ENCODE results near the gene EXOC6B. TPM values are rescaled to one million over a fixed set of nuclear protein-coding genes. Genes with fewer than 3 reads are reported as not detected.

EXOC6B gene
- polyA plus RNA-seq, 1 donor = 11.5 TPM

- Histone ChIP-seq H3K9me3 (ENCODE audit: control insufficient read depth, low read depth, low read length) (peaks cover 18% of the 10 kb centered on the region), H3K4me3 (ENCODE audit: low read length) (peak overlapping the region; percentile 27), H3K4me1 (ENCODE audit: control insufficient read depth, insufficient read depth, low read length) (peaks cover 41% of the 10 kb centered on the region), H3K27ac (ENCODE audit: low read length) (no peak overlapping the region), H3K36me3 (ENCODE audit: control insufficient read depth, insufficient read depth, low read length) (no peaks in the 10 kb centered on the region), H3K27me3 (ENCODE audit: control insufficient read depth, insufficient read depth, low read length) (peaks cover 78% of the 10 kb centered on the region)
- DNase-seq = no peak
- no CpG with 5 or more reads among the region's 33 CpGs for WGBS (ENCODE audit: insufficient coverage, low lambda C conversion rate)
Observed at GRCh38 chr2:72145658-72146329, 680.0 kb downstream of the EXOC6B start.

- H3K4me1 ChIP-seq (ENCODE audit: control insufficient read depth, insufficient read depth, low read length) = peaks cover 41% of the 10 kb centered on the region
- peak overlapping the region; percentile 43 for H3K4me3 ChIP-seq (ENCODE audit: low read length)
- peak in 1 of 2 donors; percentile 57 for DNase-seq
- H3K36me3 ChIP-seq (ENCODE audit: control insufficient read depth, insufficient read depth, low read length) = no peaks in the 10 kb centered on the region
- no CpG with 5 or more reads among the region's 29 CpGs for WGBS (ENCODE audit: insufficient coverage, low lambda C conversion rate)
- peaks cover 78% of the 10 kb centered on the region for H3K27me3 ChIP-seq (ENCODE audit: control insufficient read depth, insufficient read depth, low read length)
- H3K9me3 ChIP-seq (ENCODE audit: control insufficient read depth, low read depth, low read length) = peaks cover 18% of the 10 kb centered on the region
- no peak overlapping the region for H3K27ac ChIP-seq (ENCODE audit: low read length)
Observed at GRCh38 chr2:72145289-72145657, 680.6 kb downstream of the EXOC6B start.

GRCh38 chr2:72144632-72145288 lies 681.1 kb downstream of the EXOC6B start:
- no peaks in the 10 kb centered on the region for H3K36me3 ChIP-seq (ENCODE audit: control insufficient read depth, insufficient read depth, low read length)
- peaks cover 37% of the 10 kb centered on the region for H3K4me1 ChIP-seq (ENCODE audit: control insufficient read depth, insufficient read depth, low read length)
- H3K4me3 ChIP-seq (ENCODE audit: low read length) = peak overlapping the region; percentile 43
- no peak overlapping the region for H3K27ac ChIP-seq (ENCODE audit: low read length)
- H3K27me3 ChIP-seq (ENCODE audit: control insufficient read depth, insufficient read depth, low read length) = peaks cover 73% of the 10 kb centered on the region
- peaks cover 18% of the 10 kb centered on the region for H3K9me3 ChIP-seq (ENCODE audit: control insufficient read depth, low read depth, low read length)
- DNase-seq = peak in 1 of 2 donors; percentile 61
- no CpG with 5 or more reads among the region's 63 CpGs for WGBS (ENCODE audit: insufficient coverage, low lambda C conversion rate)

GRCh38 chr2:72144274-72144631 lies 681.6 kb downstream of the EXOC6B start:
- no CpG with 5 or more reads among the region's 23 CpGs for WGBS (ENCODE audit: insufficient coverage, low lambda C conversion rate)
- H3K4me3 ChIP-seq (ENCODE audit: low read length) = peak overlapping the region; percentile 43
- peaks cover 18% of the 10 kb centered on the region for H3K9me3 ChIP-seq (ENCODE audit: control insufficient read depth, low read depth, low read length)
- H3K4me1 ChIP-seq (ENCODE audit: control insufficient read depth, insufficient read depth, low read length) = peaks cover 37% of the 10 kb centered on the region
- no peak overlapping the region for H3K27ac ChIP-seq (ENCODE audit: low read length)
- no peak for DNase-seq
- H3K36me3 ChIP-seq (ENCODE audit: control insufficient read depth, insufficient read depth, low read length) = no peaks in the 10 kb centered on the region
- H3K27me3 ChIP-seq (ENCODE audit: control insufficient read depth, insufficient read depth, low read length) = peaks cover 68% of the 10 kb centered on the region

- peak in 1 of 2 donors; percentile 34 for DNase-seq
- no peaks in the 10 kb centered on the region for H3K36me3 ChIP-seq (ENCODE audit: control insufficient read depth, insufficient read depth, low read length)
- WGBS (ENCODE audit: insufficient coverage, low lambda C conversion rate) = no CpG with 5 or more reads among the region's 65 CpGs
- peaks cover 38% of the 10 kb centered on the region for H3K4me1 ChIP-seq (ENCODE audit: control insufficient read depth, insufficient read depth, low read length)
- no peak overlapping the region for H3K27ac ChIP-seq (ENCODE audit: low read length)
- peaks cover 63% of the 10 kb centered on the region for H3K27me3 ChIP-seq (ENCODE audit: control insufficient read depth, insufficient read depth, low read length)
- H3K4me3 ChIP-seq (ENCODE audit: low read length) = peak overlapping the region; percentile 3
- peaks cover 18% of the 10 kb centered on the region for H3K9me3 ChIP-seq (ENCODE audit: control insufficient read depth, low read depth, low read length)
Observed at GRCh38 chr2:72143441-72144273, 682.2 kb downstream of the EXOC6B start.

GRCh38 chr2:72142570-72143440 lies 683.0 kb downstream of the EXOC6B start:
- peak; percentile 57 to 77 for DNase-seq
- H3K27ac ChIP-seq (ENCODE audit: low read length) = no peak overlapping the region
- H3K9me3 ChIP-seq (ENCODE audit: control insufficient read depth, low read depth, low read length) = peaks cover 18% of the 10 kb centered on the region
- peaks cover 57% of the 10 kb centered on the region for H3K27me3 ChIP-seq (ENCODE audit: control insufficient read depth, insufficient read depth, low read length)
- peaks cover 47% of the 10 kb centered on the region for H3K4me1 ChIP-seq (ENCODE audit: control insufficient read depth, insufficient read depth, low read length)
- peak overlapping the region; percentile 3 for H3K4me3 ChIP-seq (ENCODE audit: low read length)
- WGBS (ENCODE audit: insufficient coverage, low lambda C conversion rate) = no CpG with 5 or more reads among the region's 50 CpGs
- no peaks in the 10 kb centered on the region for H3K36me3 ChIP-seq (ENCODE audit: control insufficient read depth, insufficient read depth, low read length)

GRCh38 chr2:72141881-72142451 lies 683.9 kb downstream of the EXOC6B start:
- no CpG with 5 or more reads among the region's 13 CpGs for whole genome bisulfite sequencing (ENCODE audit: insufficient coverage, low lambda C conversion rate)
- Histone ChIP-seq H3K36me3 (ENCODE audit: control insufficient read depth, insufficient read depth, low read length) (no peaks in the 10 kb centered on the region), H3K27ac (ENCODE audit: low read length) (no peak overlapping the region), H3K9me3 (ENCODE audit: control insufficient read depth, low read depth, low read length) (peaks cover 18% of the 10 kb centered on the region), H3K4me1 (ENCODE audit: control insufficient read depth, insufficient read depth, low read length) (peaks cover 50% of the 10 kb centered on the region), H3K4me3 (ENCODE audit: low read length) (no peak overlapping the region), H3K27me3 (ENCODE audit: control insufficient read depth, insufficient read depth, low read length) (peaks cover 48% of the 10 kb centered on the region)
- no peak for DNase-seq

GRCh38 chr2:72141032-72141645 lies 684.7 kb downstream of the EXOC6B start:
- H3K27ac ChIP-seq (ENCODE audit: low read length) = no peak overlapping the region
- peaks cover 43% of the 10 kb centered on the region for H3K4me1 ChIP-seq (ENCODE audit: control insufficient read depth, insufficient read depth, low read length)
- DNase-seq = no peak
- H3K4me3 ChIP-seq (ENCODE audit: low read length) = no peak overlapping the region
- H3K27me3 ChIP-seq (ENCODE audit: control insufficient read depth, insufficient read depth, low read length) = peaks cover 40% of the 10 kb centered on the region
- WGBS (ENCODE audit: insufficient coverage, low lambda C conversion rate) = no CpG with 5 or more reads among the region's 5 CpGs
- H3K36me3 ChIP-seq (ENCODE audit: control insufficient read depth, insufficient read depth, low read length) = no peaks in the 10 kb centered on the region
- H3K9me3 ChIP-seq (ENCODE audit: control insufficient read depth, low read depth, low read length) = peaks cover 14% of the 10 kb centered on the region

GRCh38 chr2:72140621-72140960 lies 685.2 kb downstream of the EXOC6B start:
- peaks cover 34% of the 10 kb centered on the region for H3K27me3 ChIP-seq (ENCODE audit: control insufficient read depth, insufficient read depth, low read length)
- peaks cover 14% of the 10 kb centered on the region for H3K9me3 ChIP-seq (ENCODE audit: control insufficient read depth, low read depth, low read length)
- DNase-seq = no peak
- no peak overlapping the region for H3K27ac ChIP-seq (ENCODE audit: low read length)
- no CpG with 5 or more reads among the region's 4 CpGs for WGBS (ENCODE audit: insufficient coverage, low lambda C conversion rate)
- peaks cover 40% of the 10 kb centered on the region for H3K4me1 ChIP-seq (ENCODE audit: control insufficient read depth, insufficient read depth, low read length)
- no peak overlapping the region for H3K4me3 ChIP-seq (ENCODE audit: low read length)
- H3K36me3 ChIP-seq (ENCODE audit: control insufficient read depth, insufficient read depth, low read length) = no peaks in the 10 kb centered on the region

All from large intestine (tissue), 3 donors.